ENCODE measurements around the gene ARHGEF16.

DNA sequence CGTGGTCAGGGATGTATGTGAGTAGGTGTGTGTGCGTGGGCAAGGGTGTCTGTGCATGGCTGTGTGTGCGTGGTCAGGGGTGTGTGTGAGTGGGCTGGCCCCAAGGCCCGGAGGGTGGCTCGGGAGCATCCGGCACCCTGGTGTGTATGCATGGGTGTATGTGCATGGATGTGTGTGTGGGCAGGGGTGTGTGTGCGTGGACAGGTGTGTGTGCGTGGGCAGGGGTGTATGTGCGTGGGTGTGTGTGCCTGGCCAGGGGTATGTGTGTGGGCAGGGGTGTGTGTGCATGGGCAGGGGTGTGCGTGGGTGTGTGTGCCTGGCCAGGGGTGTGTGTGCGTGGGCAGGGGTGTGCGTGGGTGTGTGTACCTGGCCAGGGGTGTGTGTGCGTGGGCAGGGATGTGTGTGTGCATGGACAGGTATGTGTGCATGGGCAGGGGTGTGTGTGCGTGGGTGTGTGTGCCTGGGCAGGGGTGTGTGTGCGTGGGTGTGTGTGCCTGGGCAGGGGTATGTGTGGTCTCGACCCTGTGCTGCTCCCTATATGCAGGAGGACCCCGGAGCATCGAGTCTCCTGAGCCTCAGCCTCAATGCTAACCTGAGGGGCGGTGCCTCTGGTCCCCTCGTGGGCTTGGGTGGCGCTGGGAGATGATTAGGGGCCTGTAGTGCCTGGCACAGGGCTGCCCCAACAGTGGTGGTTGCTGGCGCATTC is 16.3 kb downstream of the ARHGEF16 start:
- no peak for TF ChIP-seq POLR2A (IDR thresholded peaks at IDR 0.05; ENCODE audit: low read length)
- TF ChIP-seq GATA1 (IDR thresholded peaks at IDR 0.05; ENCODE audit: low read depth, low read length), result no peak
